ENCODE data around the gene LRRC3. TPM values are rescaled to one million over a fixed set of nuclear protein-coding genes. Genes with fewer than 3 reads are reported as not detected.

The LRRC3 gene
- total and polyA plus RNA-seq, 2 of the 8 experiments (the other 6 are each of a cell fraction or from before 2014, with no cell fraction given), result 3.1 to 5.4 TPM

GRCh38 chr21:44489962-44490361 is 34.7 kb downstream of the LRRC3 start (continued):
- TF ChIP-seq ATF3 (IDR thresholded peaks at IDR 0.05; ENCODE audit: insufficient read depth, low read depth, low read length) (no peak), EGR1 (IDR thresholded peaks at IDR 0.05; ENCODE audit: borderline replicate concordance, low read depth, low read length) (0 out of 2 replicates have a peak, but pooled peaks have one; percentile 39), MAFK (IDR thresholded peaks at IDR 0.05; ENCODE audit: low read depth, low read length) (no peak), TCF12 (IDR thresholded peaks at IDR 0.05; ENCODE audit: low read depth, low read length) (no peak), NANOG (IDR thresholded peaks at IDR 0.05; ENCODE audit: insufficient read depth, low read depth, low read length, poor library complexity, severe bottlenecking) (no peak), TAF1 (IDR thresholded peaks at IDR 0.05; ENCODE audit: low read depth, low read length) (no peak)

All from H1 (cell line).